ENCODE data around the gene PAX8. TPM values are rescaled to one million over a fixed set of nuclear protein-coding genes. Genes with fewer than 3 reads are reported as not detected.

Gene PAX8
- total RNA-seq, 1 experiment from 2014 or later, result 7.5 TPM

GRCh38 chr2:113274432-113274831 lies 4.3 kb downstream of the PAX8 start:
- BruUV-seq (replicated peaks), result no TSS peak
- no peaks in the 10 kb centered on the region for H3K27me3 Mint-ChIP-seq (ENCODE audit: insufficient read depth, unreplicated experiment)
- intact Hi-C loops (cut with micrococcal nuclease; ENCODE audit: unreplicated experiment), result no loop called here
- H3K4me1 Mint-ChIP-seq (ENCODE audit: low read depth, unreplicated experiment), result no peaks in the 10 kb centered on the region
- no peaks in the 10 kb centered on the region for H3K9me3 Mint-ChIP-seq (ENCODE audit: unreplicated experiment)
- TF ChIP-seq CTCF (IDR thresholded peaks at IDR 0.05; ENCODE audit: insufficient read depth in 1 of 2, low read depth in 1 of 2, low read length in 1 of 2, severe bottlenecking in 1 of 2, unreplicated experiment in 1 of 2), result no peak
- Histone ChIP-seq H3K36me3 (ENCODE audit: control insufficient read depth, insufficient read depth, low read length) (no peaks in the 10 kb centered on the region), H3K4me3 (ENCODE audit: low read depth, low read length) (no peak overlapping the region), H3K4me1 (no peaks in the 10 kb centered on the region), H3K27me3 (replicated peaks; ENCODE audit: control insufficient read depth, insufficient read depth, low read length) (no peaks in the 10 kb centered on the region), H3K9me3 (no peaks in the 10 kb centered on the region)
- no peak overlapping the region for H3K27ac Mint-ChIP-seq (ENCODE audit: unreplicated experiment)
- POLR2A ChIA-PET, result interaction anchor here (0.6 kb wide), 1 partner anchor 9 kb away, joined by 5 read pairs; no protein-coding TSS in a partner anchor
- no peak overlapping the region for H3K4me3 Mint-ChIP-seq (ENCODE audit: unreplicated experiment)
- CTCF ChIA-PET, result no interaction called here
- no peak for DNase-seq
- no peaks in the 10 kb centered on the region for H3K36me3 Mint-ChIP-seq (ENCODE audit: insufficient read depth, unreplicated experiment)

GRCh38 chr2:113273981-113274380 lies 4.7 kb downstream of the PAX8 start:
- POLR2A ChIA-PET, result no interaction called here
- no peaks in the 10 kb centered on the region for H3K27me3 ChIP-seq (replicated peaks; ENCODE audit: control insufficient read depth, insufficient read depth, low read length)
- no TSS peak for BruUV-seq (replicated peaks)
- no peak overlapping the region for H3K4me3 Mint-ChIP-seq (ENCODE audit: unreplicated experiment)
- no peak for TF ChIP-seq CTCF (IDR thresholded peaks at IDR 0.05; ENCODE audit: insufficient read depth in 1 of 2, low read depth in 1 of 2, low read length in 1 of 2, severe bottlenecking in 1 of 2, unreplicated experiment in 1 of 2)
- H3K4me1 ChIP-seq, result no peaks in the 10 kb centered on the region
- H3K4me3 ChIP-seq (ENCODE audit: low read depth, low read length), result no peak overlapping the region
- H3K36me3 ChIP-seq (ENCODE audit: control insufficient read depth, insufficient read depth, low read length), result no peaks in the 10 kb centered on the region
- no peak overlapping the region for H3K27ac Mint-ChIP-seq (ENCODE audit: unreplicated experiment)
- intact Hi-C loops (cut with micrococcal nuclease; ENCODE audit: unreplicated experiment), result no loop called here
- no peaks in the 10 kb centered on the region for H3K4me1 Mint-ChIP-seq (ENCODE audit: low read depth, unreplicated experiment)
- no peaks in the 10 kb centered on the region for H3K9me3 ChIP-seq
- no peaks in the 10 kb centered on the region for H3K27me3 Mint-ChIP-seq (ENCODE audit: insufficient read depth, unreplicated experiment)
- H3K36me3 Mint-ChIP-seq (ENCODE audit: insufficient read depth, unreplicated experiment), result no peaks in the 10 kb centered on the region
- DNase-seq, result no peak
- no peaks in the 10 kb centered on the region for H3K9me3 Mint-ChIP-seq (ENCODE audit: unreplicated experiment)
- CTCF ChIA-PET, result interaction anchor here (1.2 to 1.3 kb wide), 2 partner anchors 8 to 25 kb away, joined by 3 read pairs; no protein-coding TSS in a partner anchor

GRCh38 chr2:113273027-113273551 lies 5.6 kb downstream of the PAX8 start:
- no peaks in the 10 kb centered on the region for H3K27me3 Mint-ChIP-seq (ENCODE audit: insufficient read depth, unreplicated experiment)
- no peaks in the 10 kb centered on the region for H3K9me3 Mint-ChIP-seq (ENCODE audit: unreplicated experiment)
- no peak overlapping the region for H3K27ac Mint-ChIP-seq (ENCODE audit: unreplicated experiment)
- ChIA-PET POLR2A (no interaction called here), CTCF (interaction anchor here (1.2 to 1.3 kb wide), 2 partner anchors 9 to 24 kb away, joined by 3 read pairs; no protein-coding TSS in a partner anchor)
- no TSS peak for BruUV-seq (replicated peaks)
- H3K36me3 Mint-ChIP-seq (ENCODE audit: insufficient read depth, unreplicated experiment), result no peaks in the 10 kb centered on the region
- H3K4me3 Mint-ChIP-seq (ENCODE audit: unreplicated experiment), result no peak overlapping the region
- H3K9me3 ChIP-seq, result no peaks in the 10 kb centered on the region
- no peak overlapping the region for H3K4me3 ChIP-seq (ENCODE audit: low read depth, low read length)
- intact Hi-C loops (cut with micrococcal nuclease; ENCODE audit: unreplicated experiment), result no loop called here
- H3K36me3 ChIP-seq (ENCODE audit: control insufficient read depth, insufficient read depth, low read length), result no peaks in the 10 kb centered on the region
- no peaks in the 10 kb centered on the region for H3K27me3 ChIP-seq (replicated peaks; ENCODE audit: control insufficient read depth, insufficient read depth, low read length)
- no peak for DNase-seq
- no peaks in the 10 kb centered on the region for H3K4me1 Mint-ChIP-seq (ENCODE audit: low read depth, unreplicated experiment)
- TF ChIP-seq CTCF (IDR thresholded peaks at IDR 0.05; ENCODE audit: insufficient read depth in 1 of 2, low read depth in 1 of 2, low read length in 1 of 2, severe bottlenecking in 1 of 2, unreplicated experiment in 1 of 2), result no peak
- H3K4me1 ChIP-seq, result no peaks in the 10 kb centered on the region

Data from Caco-2 (cell line).